H1 (cell line): ENCODE measurements around the gene YWHAG. TPM values are rescaled to one million over a fixed set of nuclear protein-coding genes. Genes with fewer than 3 reads are reported as not detected.

ENCODE experiments used
- CTCF ChIA-PET: fragments of 300-600 bp; sonication (Branson Sonifier 250); formaldehyde crosslinking; loops from one replicate; lab custom pipeline; 2021; ENCODE audit not compliant: partially characterized antibody; lab: Charles Lee
- POLR2A ChIA-PET: fragments of 300-600 bp; sonication (Branson Sonifier 250); formaldehyde crosslinking; loops from one replicate; lab custom pipeline; 2021; ENCODE audit warnings: inconsistent platforms; ENCODE audit not compliant: partially characterized antibody; lab: Charles Lee
- DNase-seq, 2 experiments: peaks; one replicate each; pipeline versions ENCODE4 v3.0.0 to v3.0.0-alpha.2; 2010 to 2022; ENCODE audit warnings: low spot score in 2 of 2, low read depth in 1 of 2, mixed read lengths in 1 of 2
- FAIRE-seq: peaks from 2 replicates; lab custom pipeline; 2011; peaks lifted over from hg19 to GRCh38; lab: Jason Lieb, UNC
- H2AFZ ChIP-seq: 2 replicates; pipeline ENCODE4 v1.8.1; 2012; ENCODE audit warnings: low read length, inconsistent platforms
- H2AK5ac ChIP-seq: 2 replicates; pipeline ENCODE4 v1.6.1; 2013; ENCODE audit warnings: low read depth, low read length
- H2BK120ac ChIP-seq: replicated peaks from 2 replicates; pipeline ENCODE3; 2013; ENCODE audit warnings: low read depth, low read length, inconsistent platforms
- H2BK12ac ChIP-seq: 2 replicates; pipeline ENCODE4 v1.6.1; 2013; ENCODE audit warnings: low read depth, low read length
- H2BK15ac ChIP-seq: 2 replicates; pipeline ENCODE4 v1.6.1; 2013; ENCODE audit warnings: low read length
- H2BK20ac ChIP-seq: 2 replicates; pipeline ENCODE4 v1.6.1; 2013; ENCODE audit warnings: low read length
- H2BK5ac ChIP-seq: 2 replicates; pipeline ENCODE4 v1.6.1; 2013; ENCODE audit warnings: low read depth, low read length
- H3K14ac ChIP-seq: 2 replicates; pipeline ENCODE4 v1.6.1; 2013; ENCODE audit warnings: inconsistent platforms; ENCODE audit not compliant: insufficient read length
- H3K18ac ChIP-seq: 2 replicates; pipeline ENCODE4 v1.6.1; 2013; ENCODE audit warnings: low read length; ENCODE audit errors: extremely low read depth
- H3K23ac ChIP-seq: 2 replicates; pipeline ENCODE4 v1.6.1; 2013; ENCODE audit warnings: inconsistent platforms; ENCODE audit not compliant: insufficient read length
- H3K23me2 ChIP-seq: 2 replicates; pipeline ENCODE4 v1.6.1; 2013; ENCODE audit warnings: low read depth, low read length
- H3K27ac ChIP-seq: 2 replicates; pipeline ENCODE4 v1.6.1; 2011; ENCODE audit warnings: low read depth, low read length, inconsistent platforms
- H3K27me3 ChIP-seq, 4 experiments: replicated peaks in 1 of 4; 1 replicate in 1 of 4; 2 replicates in 3 of 4; pipeline versions ENCODE4 v1.6.1 to v1.8.1; 2011 to 2013; ENCODE audit warnings: low read length in 3 of 4, mild to moderate bottlenecking in 3 of 4, inconsistent platforms in 2 of 4, mixed read lengths in 2 of 4, moderate library complexity in 1 of 4; ENCODE audit not compliant: control insufficient read depth in 3 of 4, insufficient read depth in 3 of 4; ENCODE audit errors: extremely low read depth in 1 of 4
- H3K36me3 ChIP-seq, 4 experiments: 2 replicates each; pipeline versions ENCODE4 v1.6.1 to v1.8.1; 2011 to 2013; ENCODE audit warnings: mild to moderate bottlenecking in 4 of 4, low read length in 3 of 4, moderate library complexity in 2 of 4, control low read depth in 1 of 4, inconsistent platforms in 1 of 4; ENCODE audit not compliant: insufficient read depth in 4 of 4, control insufficient read depth in 2 of 4
- H3K4ac ChIP-seq: replicated peaks from 2 replicates; pipeline ENCODE3; 2013; ENCODE audit warnings: low read length, low read depth, mixed read lengths, inconsistent platforms; ENCODE audit not compliant: insufficient read length
- H3K4me1 ChIP-seq, 4 experiments: replicated peaks in 1 of 4; 1 replicate in 1 of 4; 2 replicates in 3 of 4; pipeline versions ENCODE4 v1.6.1 to v1.8.1; 2011 to 2013; ENCODE audit warnings: low read length in 3 of 4, inconsistent platforms in 2 of 4, mixed read lengths in 1 of 4; ENCODE audit not compliant: insufficient read depth in 4 of 4, control insufficient read depth in 3 of 4
- H3K4me2 ChIP-seq, 2 experiments: 2 replicates each; pipeline versions ENCODE4 v1.6.1 to v1.8.1; 2011 to 2013; ENCODE audit warnings: low read depth in 2 of 2, low read length in 2 of 2, control low read depth in 1 of 2, inconsistent platforms in 1 of 2, mild to moderate bottlenecking in 1 of 2; ENCODE audit not compliant: insufficient read depth in 1 of 2
- H3K4me3 ChIP-seq, 4 experiments: fragments of 200-600, 300-600 bp in 1 of 4; sonication (generic), shearing (Covaris generic), sonication (Bioruptor Twin) in 1 of 4; 2 replicates each; pipeline versions ENCODE4 v1.5.1 to v1.8.1; 2011 to 2016; ENCODE audit warnings: low read length in 4 of 4, low read depth in 3 of 4, control low read depth in 2 of 4, inconsistent platforms in 2 of 4, mild to moderate bottlenecking in 2 of 4, mixed read lengths in 1 of 4, moderate library complexity in 1 of 4; ENCODE audit not compliant: insufficient read depth in 2 of 4; ENCODE audit errors: extremely low read depth in 1 of 4
- H3K56ac ChIP-seq: replicated peaks from 2 replicates; pipeline ENCODE3; 2013; ENCODE audit warnings: low read depth, mild to moderate bottlenecking, mixed read lengths, low read length, inconsistent platforms; ENCODE audit not compliant: insufficient read length
- H3K79me1 ChIP-seq: 2 replicates; pipeline ENCODE4 v1.6.1; 2013; ENCODE audit warnings: low read depth, low read length, control low read depth
- H3K79me2 ChIP-seq, 2 experiments: 2 replicates each; pipeline versions ENCODE4 v1.6.1 to v1.8.1; 2012 to 2013; ENCODE audit warnings: low read length in 2 of 2, mild to moderate bottlenecking in 2 of 2, inconsistent platforms in 1 of 2; ENCODE audit not compliant: insufficient read depth in 2 of 2, control insufficient read depth in 1 of 2
- H3K9ac ChIP-seq, 4 experiments: replicated peaks in 1 of 4; 1 replicate in 1 of 4; 2 replicates in 3 of 4; pipeline versions ENCODE4 v1.6.1 to v1.8.1; 2011 to 2013; ENCODE audit warnings: low read depth in 3 of 4, low read length in 3 of 4, control low read depth in 2 of 4, mild to moderate bottlenecking in 2 of 4, moderate library complexity in 2 of 4, inconsistent platforms in 1 of 4; ENCODE audit errors: extremely low read depth in 1 of 4
- H3K9me3 ChIP-seq, 2 experiments: 2 replicates each; pipeline versions ENCODE4 v1.6.1 to v1.8.1; 2012 to 2013; ENCODE audit warnings: mild to moderate bottlenecking in 2 of 2, moderate library complexity in 2 of 2, control low read depth in 1 of 2, inconsistent platforms in 1 of 2, low read depth in 1 of 2, low read length in 1 of 2, mixed read lengths in 1 of 2; ENCODE audit not compliant: insufficient read depth in 2 of 2
- H4K20me1 ChIP-seq, 2 experiments: replicated peaks in 1 of 2; 2 replicates each; pipeline versions ENCODE3 to v1.8.1; 2011 to 2013; ENCODE audit warnings: inconsistent platforms in 2 of 2, low read length in 2 of 2, mild to moderate bottlenecking in 1 of 2; ENCODE audit not compliant: insufficient read depth in 2 of 2, control insufficient read depth in 1 of 2
- H4K5ac ChIP-seq: 2 replicates; pipeline ENCODE4 v1.6.1; 2013; ENCODE audit warnings: low read length, low read depth, mixed read lengths, inconsistent platforms; ENCODE audit not compliant: insufficient read length
- H4K8ac ChIP-seq: 2 replicates; pipeline ENCODE4 v1.8.0; 2013; ENCODE audit warnings: mild to moderate bottlenecking, moderate library complexity, low read length, inconsistent platforms; ENCODE audit not compliant: insufficient read depth; ENCODE audit errors: extremely low read depth
- H4K91ac ChIP-seq: replicated peaks from 2 replicates; pipeline ENCODE3; 2013; ENCODE audit warnings: low read length, mixed read lengths, inconsistent platforms; ENCODE audit not compliant: insufficient read length
- BCL11A ChIP-seq, 2 experiments: IDR thresholded peaks; one replicate each; pipeline ENCODE4 v1.6.1; 2011; ENCODE audit warnings: low read depth in 2 of 2, low read length in 2 of 2, mild to moderate bottlenecking in 2 of 2
- FOSL1 ChIP-seq: IDR thresholded peaks from 2 replicates; pipeline ENCODE4 v1.6.1; 2011; ENCODE audit warnings: mild to moderate bottlenecking, low read depth, low read length, moderate library complexity; ENCODE audit not compliant: insufficient read depth
- KDM5A ChIP-seq: fragments of 200-600 bp; IDR thresholded peaks from 2 replicates; pipeline ENCODE4 v1.7.1; 2012; ENCODE audit warnings: mild to moderate bottlenecking, low read length, inconsistent platforms, mixed read lengths
- RAD21 ChIP-seq, 2 experiments: IDR thresholded peaks in 1 of 2; conservative IDR thresholded peaks in 1 of 2; 2 replicates each; pipeline ENCODE4 v1.6.1; 2011; ENCODE audit warnings: low read depth in 2 of 2, low read length in 2 of 2, improper control_type of control experiment in 1 of 2, inconsistent platforms in 1 of 2, mild to moderate bottlenecking in 1 of 2, moderate library complexity in 1 of 2
- RBBP5 ChIP-seq: IDR thresholded peaks from 2 replicates; pipeline ENCODE4 v1.7.1; 2012; ENCODE audit warnings: low read depth, mild to moderate bottlenecking, inconsistent platforms, low read length, moderate library complexity, borderline replicate concordance
- WGBS, 2 experiments: shearing (Covaris generic) in 1 of 2; methylation state at CpG; one replicate each; pipeline versions ENCODE4 v1.1.6 to v1.1.7; 2013 to 2015; ENCODE audit warnings: low lambda C conversion rate in 2 of 2, mixed read lengths in 2 of 2, inconsistent platforms in 1 of 2, low coverage in 1 of 2, missing lambda C conversion rate in 1 of 2; ENCODE audit not compliant: insufficient replicate concordance in 2 of 2, insufficient coverage in 1 of 2, insufficient read length in 1 of 2; ENCODE audit errors: extremely low coverage in 1 of 2, missing lambda C conversion rate in 1 of 2; 5-methylcytosine and 5-hydroxymethylcytosine counted together
- long read RNA-seq, 2 experiments: library from RNA in 1 of 2; library from capped mRNA in 1 of 2; stranded (forward); transcript quantifications; one replicate each; pipeline ENCODE4 v2.0.0, GENCODE V29; 2021; ENCODE audit warnings: inconsistent platforms in 1 of 2
- polyA minus RNA-seq, 3 experiments: library from RNA; depleted of rRNA, polyadenylated mRNA; stranded (reverse); fragments of >200 nt; gene quantifications; 1 replicate in 2 of 3; 2 replicates in 1 of 3; pipeline ENCODE4 v1.2.3, GENCODE V29; 2011
- polyA plus RNA-seq, 7 experiments: library from polyadenylated mRNA; depleted of rRNA in 3 of 7; stranded (reverse) in 5 of 7; unstranded in 2 of 7; fragments of >200 nt in 5 of 7; fragments of 200-250 nt in 2 of 7; gene quantifications; 1 replicate in 5 of 7; 2 replicates in 1 of 7; 4 replicates in 1 of 7; pipeline versions ENCODE4 v1.2.1 to v1.2.3, GENCODE V29; 2011 to 2013; ENCODE audit warnings: missing spikeins in 2 of 7, mixed read lengths in 2 of 7
- total RNA-seq: library from RNA; stranded (reverse); fragmentation: NEBNext Ultra II Directional; extraction: Animal tissue kit (Norgen Biotek cat#: 25700); gene quantifications from 2 replicates; pipeline ENCODE4 v1.2.1, GENCODE V29; 2021
- TF ChIP-seq, protein P1 (sequence below): IDR thresholded peaks from 2 replicates; pipeline ENCODE4 v1.6.1; 2012; ENCODE audit warnings: low read length, inconsistent platforms

YWHAG gene
- total RNA-seq: 241 and 244 TPM in 2 replicates
- 57.2 and 62.9 TPM in 2 replicates for polyA plus RNA-seq (2011; rRNA removed)
- polyA plus RNA-seq (2011; cell fraction: cytosol; rRNA removed): 78.4 TPM
- 44.9 TPM for polyA plus RNA-seq (2011; cell fraction: nucleus; rRNA removed)
- polyA plus RNA-seq (2012, experiment 1 of 2): 133 to 194 TPM (median 144 TPM) in 4 replicates
- polyA plus RNA-seq (2012, experiment 2 of 2): 49.5 TPM
- 120 TPM for polyA plus RNA-seq (2013, experiment 1 of 2)
- 119 TPM for polyA plus RNA-seq (2013, experiment 2 of 2)
- 96.5 and 98.8 TPM in 2 replicates for polyA minus RNA-seq (2011; rRNA and poly(A)+ RNA removed)
- polyA minus RNA-seq (2011; cell fraction: cytosol; rRNA and poly(A)+ RNA removed): 105 TPM
- polyA minus RNA-seq (2011; cell fraction: nucleus; rRNA and poly(A)+ RNA removed): 54.5 TPM
- long read RNA-seq, experiment 1, transcript YWHAG-201 (2 exons, 3,750 nt): major isoform, 15 of 215 reads
- long read RNA-seq, experiment 1, partial matches to known transcripts: 8 of 215 reads
- long read RNA-seq, experiment 1, other reads (novel, unspliced or antisense): 192 of 215 reads
- long read RNA-seq, experiment 2, partial matches to known transcripts: 0 of 38 reads
- long read RNA-seq, experiment 2, other reads (novel, unspliced or antisense): 38 of 38 reads

DNA sequence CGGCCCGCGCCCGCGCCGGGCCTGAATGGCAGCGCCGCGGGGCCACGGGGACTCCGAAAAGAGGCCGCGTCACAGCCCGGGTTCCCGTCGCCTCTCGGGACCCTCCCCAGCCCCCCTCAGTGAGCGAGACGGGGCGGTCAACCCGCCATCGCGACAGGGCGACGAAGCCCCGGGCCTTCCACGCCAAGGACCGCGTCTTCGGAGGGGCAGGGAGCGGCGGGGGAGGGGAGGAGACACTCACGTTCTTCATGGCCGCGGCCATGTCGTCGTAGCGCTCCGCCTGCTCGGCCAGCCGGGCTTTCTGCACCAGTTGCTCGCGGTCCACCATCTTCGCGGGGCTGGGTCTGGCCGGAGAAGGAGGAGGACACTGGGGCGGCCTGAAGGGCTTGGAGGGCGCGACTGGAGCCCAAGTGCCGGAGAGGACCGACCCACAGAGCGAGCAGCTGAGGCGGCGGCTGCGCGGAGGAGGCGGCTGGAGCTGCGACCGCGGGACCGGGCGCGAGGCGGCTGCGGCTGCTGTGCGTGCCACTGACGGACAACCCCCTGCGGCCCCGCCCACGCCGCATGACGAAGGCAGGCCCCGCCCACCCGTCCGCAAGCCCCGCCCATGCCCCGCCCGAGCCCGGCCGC, at the start of gene YWHAG:
TSS of gene YWHAG (minus strand) at position 511 of the 630 bp plus-strand sequence. CDS start at position 328, 183 bp downstream.
- Histone ChIP-seq H4K8ac (peak within 1 kb of the TSS; percentile 99), H3K27me3 (no peaks in the 10 kb centered on the region), H3K14ac (no peak within 1 kb of the TSS), H3K4me3 (peak within 1 kb of the TSS; percentile 89 to 99 (median 92)), H2BK12ac (peak within 1 kb of the TSS; percentile 93), H4K5ac (peak within 1 kb of the TSS; percentile 89), H3K9me3 (no peaks in the 10 kb centered on the region), H3K23ac (no peak within 1 kb of the TSS), H3K27ac (peak within 1 kb of the TSS; percentile 99), H3K23me2 (no peaks in the 10 kb centered on the region; the same call in 1 of the 2 replicates), H3K9ac (peak within 1 kb of the TSS; percentile 94 to 99 (median 98)), H2BK20ac (no peak within 1 kb of the TSS), H3K4me1 (peaks cover 2 to 7% (median 4%) of the 10 kb centered on the region in 4 experiments), H4K91ac (peak within 1 kb of the TSS; percentile 98), H2BK120ac (peak within 1 kb of the TSS; percentile 96), H4K20me1 (peaks cover 23 to 30% of the 10 kb centered on the region in 2 experiments), H3K79me2 (peaks cover 39 to 51% of the 10 kb centered on the region in 2 experiments), H3K56ac (peak within 1 kb of the TSS; percentile 99), H3K4me2 (peak within 1 kb of the TSS; percentile 68 to 89), H2BK15ac (peak within 1 kb of the TSS; percentile 88), H3K36me3 (peaks cover 0 to 30% (median 3%) of the 10 kb centered on the region in 4 experiments; a peak in 3 of 8 replicates), H2AK5ac (0 out of 2 replicates have a peak within 1 kb of the TSS, but pooled peaks have one; percentile 46), H3K18ac (peak within 1 kb of the TSS; percentile 98), H2AFZ (no peak within 1 kb of the TSS; the same call in 1 of the 2 replicates), H2BK5ac (peak within 1 kb of the TSS; percentile 97), H3K4ac (peak within 1 kb of the TSS; percentile 83), H3K79me1 (no peaks in the 10 kb centered on the region)
- CTCF ChIA-PET: no interaction called here
- FAIRE-seq: no peak
- POLR2A ChIA-PET: interaction anchor here (0.6 to 14.3 kb wide), 19 partner anchors 8 to 96 kb away, joined by 3 to 249 read pairs (median 4); no protein-coding TSS in a partner anchor
- WGBS, 2 experiments: 1% methylated on average over 30 of the region's 80 CpGs; no CpG with 5 or more reads in 1 of the 2 experiments
- peak in 1 of 2 experiments; percentile 91 for DNase-seq
- TF ChIP-seq RBBP5: no peak
- TF ChIP-seq, protein P1, sequence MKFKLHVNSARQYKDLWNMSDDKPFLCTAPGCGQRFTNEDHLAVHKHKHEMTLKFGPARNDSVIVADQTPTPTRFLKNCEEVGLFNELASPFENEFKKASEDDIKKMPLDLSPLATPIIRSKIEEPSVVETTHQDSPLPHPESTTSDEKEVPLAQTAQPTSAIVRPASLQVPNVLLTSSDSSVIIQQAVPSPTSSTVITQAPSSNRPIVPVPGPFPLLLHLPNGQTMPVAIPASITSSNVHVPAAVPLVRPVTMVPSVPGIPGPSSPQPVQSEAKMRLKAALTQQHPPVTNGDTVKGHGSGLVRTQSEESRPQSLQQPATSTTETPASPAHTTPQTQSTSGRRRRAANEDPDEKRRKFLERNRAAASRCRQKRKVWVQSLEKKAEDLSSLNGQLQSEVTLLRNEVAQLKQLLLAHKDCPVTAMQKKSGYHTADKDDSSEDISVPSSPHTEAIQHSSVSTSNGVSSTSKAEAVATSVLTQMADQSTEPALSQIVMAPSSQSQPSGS: no peak
- peak; percentile 49; the same call in 1 of the 2 replicates for TF ChIP-seq KDM5A
- no peak for TF ChIP-seq BCL11A (IDR thresholded peaks at IDR 0.05; ENCODE audit: low read depth in 2 of 2, low read length in 2 of 2)
- TF ChIP-seq RAD21 (IDR thresholded peaks at IDR 0.05 in 1 of 2, conservative IDR thresholded peaks at IDR 0.05 in 1 of 2; ENCODE audit: low read depth in 2 of 2, low read length in 2 of 2): no peak; a peak in 1 of 4 replicates
- no peak for TF ChIP-seq FOSL1
